NCI-H2196 treated with DMSO at 0.1 percent for 48 hours (cell line): ENCODE results near the gene SLC2A6.

Source experiments
- DNase-seq: peaks from one replicate; lab custom pipeline; 2025; ENCODE audit not compliant: unreplicated experiment; lab: John Stamatoyannopoulos, UW

Gene SLC2A6

DNA sequence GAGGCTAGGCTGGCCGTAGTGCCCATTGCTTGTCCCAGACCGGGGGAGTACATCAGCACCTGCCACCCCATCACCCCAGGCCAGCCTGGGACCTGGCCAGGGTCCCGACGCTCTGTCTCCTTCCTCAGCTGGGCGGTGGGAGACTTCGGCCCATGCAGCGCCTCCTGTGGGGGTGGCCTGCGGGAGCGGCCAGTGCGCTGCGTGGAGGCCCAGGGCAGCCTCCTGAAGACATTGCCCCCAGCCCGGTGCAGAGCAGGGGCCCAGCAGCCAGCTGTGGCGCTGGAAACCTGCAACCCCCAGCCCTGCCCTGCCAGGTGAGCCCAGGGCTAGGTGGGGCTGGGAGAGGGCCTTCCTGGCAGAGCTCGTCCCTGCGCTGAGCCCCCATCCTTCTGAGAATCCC, 35.7 kb downstream of the SLC2A6 start:
- DNase-seq: no peak

DNA sequence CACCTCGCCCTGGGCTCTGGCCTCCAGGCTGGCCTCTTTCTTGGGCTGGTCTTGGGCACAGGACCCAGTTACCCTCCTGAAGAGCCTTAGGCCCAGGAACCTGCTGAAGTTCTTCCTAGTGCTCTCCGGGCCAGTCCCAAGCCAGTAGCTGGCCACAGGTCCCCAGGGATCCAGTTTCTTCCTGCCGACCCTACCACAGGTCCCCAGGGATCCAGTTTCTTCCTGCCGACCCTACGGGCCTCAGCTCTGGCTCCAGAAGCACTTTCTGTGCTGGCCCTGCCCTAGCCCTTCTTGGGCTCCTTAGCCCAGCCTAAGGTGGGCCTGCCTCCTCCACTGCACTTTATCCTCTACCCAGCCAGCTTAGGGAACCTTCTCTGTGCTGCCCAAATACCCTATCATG, 37.3 kb downstream of the SLC2A6 start:
- DNase-seq: no peak

DNA sequence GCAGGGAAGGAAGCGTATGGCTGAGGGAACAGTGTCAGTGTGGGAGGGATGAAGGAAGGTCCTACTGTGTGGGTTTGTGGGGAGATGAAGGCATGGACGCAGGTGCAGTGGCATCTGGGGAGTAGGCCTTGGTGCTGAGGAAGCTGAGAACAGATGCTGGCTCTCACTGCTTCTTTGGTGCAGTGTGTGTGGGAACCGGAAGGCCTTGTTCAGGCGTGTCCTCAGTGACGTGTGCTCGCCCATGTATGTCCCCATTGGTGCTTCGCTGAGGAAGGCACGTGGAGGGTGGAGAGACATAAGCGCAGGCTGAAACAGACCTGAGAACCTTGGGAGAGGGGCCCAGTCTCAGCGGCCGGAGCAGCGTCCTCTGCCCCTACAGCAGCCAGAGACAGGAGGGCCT, 38.0 kb downstream of the SLC2A6 start:
- DNase-seq: no peak

DNA sequence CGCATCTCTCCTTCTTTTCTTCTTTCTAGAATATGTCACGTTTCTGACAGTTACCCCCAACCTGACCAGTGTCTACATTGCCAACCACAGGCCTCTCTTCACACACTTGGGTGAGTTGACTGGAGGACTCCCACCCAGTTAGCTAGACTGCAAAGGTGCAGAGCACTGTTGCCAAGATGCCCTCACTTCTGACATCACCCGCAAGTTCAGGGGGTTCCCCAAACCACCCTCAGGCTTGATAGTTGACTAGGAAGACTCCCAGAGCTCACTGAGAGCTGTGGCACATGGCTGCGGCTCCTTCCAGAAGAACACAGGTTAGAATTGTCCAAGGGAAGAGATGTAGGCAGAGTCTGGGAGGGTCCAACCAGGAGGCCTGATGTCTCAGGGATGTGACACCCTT, 39.6 kb downstream of the SLC2A6 start:
- no peak for DNase-seq

DNA sequence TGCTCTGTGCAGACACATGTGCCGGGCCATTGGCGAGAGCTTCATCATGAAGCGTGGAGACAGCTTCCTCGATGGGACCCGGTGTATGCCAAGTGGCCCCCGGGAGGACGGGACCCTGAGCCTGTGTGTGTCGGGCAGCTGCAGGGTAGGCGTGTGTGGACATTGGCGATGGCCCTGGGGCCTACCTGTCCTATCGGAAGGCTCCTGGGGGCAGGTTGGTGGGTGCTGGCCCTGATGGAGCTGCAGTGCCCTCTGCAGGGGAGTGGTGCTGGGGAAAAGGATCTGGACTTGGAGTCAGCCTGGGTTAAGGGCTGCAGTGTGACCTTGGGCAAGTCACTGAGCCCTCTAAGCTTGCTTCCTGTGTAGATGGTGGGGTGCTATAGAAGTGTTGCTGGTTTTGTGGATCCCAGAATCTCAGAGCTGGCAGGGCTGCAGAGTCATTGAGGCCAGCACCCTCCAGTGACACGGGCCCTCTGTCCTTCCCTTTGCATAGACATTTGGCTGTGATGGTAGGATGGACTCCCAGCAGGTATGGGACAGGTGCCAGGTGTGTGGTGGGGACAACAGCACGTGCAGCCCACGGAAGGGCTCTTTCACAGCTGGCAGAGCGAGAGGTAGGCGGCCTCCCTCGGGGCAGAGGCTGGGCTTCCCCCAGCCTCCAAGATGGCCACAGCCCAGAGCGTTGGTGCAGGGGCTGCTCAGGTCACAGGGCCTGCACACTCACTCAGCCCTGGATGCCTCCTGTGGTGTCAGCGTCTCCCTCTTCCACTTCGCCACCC, 41.0 kb downstream of the SLC2A6 start:
- no peak for DNase-seq

DNA sequence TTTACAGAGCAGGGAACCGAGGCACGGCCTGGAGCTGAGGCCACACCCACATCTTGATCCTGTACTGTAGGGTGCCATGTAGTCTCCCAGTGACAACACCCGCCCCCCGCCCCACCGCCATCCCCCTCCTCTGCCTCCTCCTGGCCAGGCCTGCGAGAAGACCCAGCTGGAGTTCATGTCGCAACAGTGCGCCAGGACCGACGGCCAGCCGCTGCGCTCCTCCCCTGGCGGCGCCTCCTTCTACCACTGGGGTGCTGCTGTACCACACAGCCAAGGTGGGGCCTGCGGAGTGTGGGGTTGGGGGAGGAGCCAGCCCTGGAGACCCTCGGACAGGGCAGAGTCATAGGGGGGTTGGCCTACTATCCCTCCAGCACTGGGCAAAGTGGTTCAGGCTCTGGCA, 42.2 kb downstream of the SLC2A6 start:
- DNase-seq: no peak

DNA sequence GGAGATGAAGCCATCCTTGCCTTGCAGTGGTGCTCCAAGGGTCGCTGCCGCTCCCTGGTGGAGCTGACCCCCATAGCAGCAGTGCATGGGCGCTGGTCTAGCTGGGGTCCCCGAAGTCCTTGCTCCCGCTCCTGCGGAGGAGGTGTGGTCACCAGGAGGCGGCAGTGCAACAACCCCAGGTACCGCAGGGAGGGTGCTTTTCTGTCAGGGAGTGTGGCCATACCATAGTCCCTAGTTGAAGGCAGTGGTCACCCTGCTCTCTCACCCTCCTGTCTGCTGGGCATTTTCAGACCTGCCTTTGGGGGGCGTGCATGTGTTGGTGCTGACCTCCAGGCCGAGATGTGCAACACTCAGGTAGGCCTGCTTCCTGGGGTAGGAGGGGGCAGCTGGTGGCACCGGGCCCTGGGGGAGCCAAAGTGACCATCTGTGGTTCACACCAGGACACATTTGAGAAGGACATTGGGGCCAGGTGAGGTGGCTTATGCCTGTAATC, 45.5 kb downstream of the SLC2A6 start:
- DNase-seq: no peak

DNA sequence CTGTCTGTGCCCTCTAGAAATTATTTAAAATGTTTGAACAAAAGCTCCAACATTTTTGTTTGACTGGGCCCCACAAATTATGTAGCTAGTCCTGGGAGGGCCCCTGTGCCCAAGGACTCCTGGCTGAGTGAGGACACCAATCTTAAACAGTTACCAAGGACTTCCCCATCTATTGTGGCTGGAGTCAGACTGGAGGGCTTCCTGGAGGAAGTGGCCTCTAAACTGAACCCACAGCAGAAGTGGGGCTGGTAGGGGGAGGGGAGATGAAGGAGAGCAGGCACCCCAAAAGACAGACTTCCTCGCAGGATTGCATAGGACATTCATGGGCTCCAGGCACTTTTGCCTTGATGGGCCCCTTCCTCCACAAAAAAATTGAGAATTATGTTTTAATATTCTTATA, 48.7 kb downstream of the SLC2A6 start:
- no peak for DNase-seq

DNA sequence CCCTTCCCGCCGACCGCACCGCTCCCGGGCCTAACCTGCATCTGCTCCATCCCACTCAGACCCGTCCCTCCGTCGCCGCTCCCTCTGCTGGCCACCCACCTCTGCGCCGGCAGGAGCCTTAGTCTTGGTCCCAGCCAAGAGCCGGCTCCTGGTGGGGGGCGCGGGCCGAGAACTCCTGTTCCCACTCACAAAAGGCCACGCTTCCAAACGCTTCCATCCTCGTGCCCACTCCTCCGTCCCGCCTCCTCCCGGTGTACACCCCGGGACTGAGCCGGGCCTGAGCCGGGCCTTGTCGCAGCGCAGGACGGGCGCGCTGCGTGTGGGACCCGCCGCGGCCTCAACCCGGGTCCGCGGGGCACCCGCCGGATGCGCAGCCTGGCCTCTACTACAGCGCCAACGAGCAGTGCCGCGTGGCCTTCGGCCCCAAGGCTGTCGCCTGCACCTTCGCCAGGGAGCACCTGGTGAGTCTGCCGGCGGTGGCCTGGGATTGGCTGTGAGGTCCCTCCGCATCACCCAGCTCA, 49.2 kb downstream of the SLC2A6 start:
- DNase-seq: no peak

DNA sequence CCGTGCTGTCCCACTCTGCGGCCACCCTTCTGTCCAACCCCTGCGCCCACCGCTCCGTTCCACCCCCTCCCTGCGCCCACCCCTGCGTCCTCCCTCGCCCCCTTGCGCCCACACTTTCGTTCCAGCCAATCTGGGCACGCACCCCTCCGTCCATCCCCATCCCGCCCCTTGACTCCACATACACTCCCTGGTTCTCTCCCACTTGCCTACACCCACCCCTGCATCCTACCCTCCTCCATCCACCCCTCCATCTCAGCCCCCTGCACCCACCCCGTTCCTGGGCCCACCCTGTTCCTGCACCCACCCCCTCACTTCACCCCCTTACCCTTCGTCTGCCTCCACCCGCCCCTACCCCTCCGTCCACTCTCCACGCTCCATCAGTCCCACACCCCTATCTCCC, 49.7 kb downstream of the SLC2A6 start:
- DNase-seq: no peak

DNA sequence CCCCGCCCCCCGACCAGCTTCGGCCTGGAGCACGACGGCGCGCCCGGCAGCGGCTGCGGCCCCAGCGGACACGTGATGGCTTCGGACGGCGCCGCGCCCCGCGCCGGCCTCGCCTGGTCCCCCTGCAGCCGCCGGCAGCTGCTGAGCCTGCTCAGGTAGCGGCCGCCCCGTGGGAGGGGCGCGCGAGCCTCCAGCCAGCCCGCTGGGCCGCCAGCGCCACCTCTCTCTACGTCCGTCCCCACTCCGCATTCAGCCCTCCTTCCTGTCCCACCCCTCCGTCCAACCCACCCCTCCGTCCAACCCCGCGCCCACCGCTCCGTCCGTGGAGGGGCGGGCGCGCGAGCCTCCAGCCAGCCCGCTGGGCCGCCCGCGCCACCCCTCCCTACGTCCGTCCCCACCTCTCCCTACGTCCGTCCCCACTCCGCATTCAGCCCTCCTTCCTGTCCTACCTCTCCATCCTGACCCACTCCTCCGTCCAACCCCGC, 50.2 kb downstream of the SLC2A6 start:
- peak; percentile 12 for DNase-seq

DNA sequence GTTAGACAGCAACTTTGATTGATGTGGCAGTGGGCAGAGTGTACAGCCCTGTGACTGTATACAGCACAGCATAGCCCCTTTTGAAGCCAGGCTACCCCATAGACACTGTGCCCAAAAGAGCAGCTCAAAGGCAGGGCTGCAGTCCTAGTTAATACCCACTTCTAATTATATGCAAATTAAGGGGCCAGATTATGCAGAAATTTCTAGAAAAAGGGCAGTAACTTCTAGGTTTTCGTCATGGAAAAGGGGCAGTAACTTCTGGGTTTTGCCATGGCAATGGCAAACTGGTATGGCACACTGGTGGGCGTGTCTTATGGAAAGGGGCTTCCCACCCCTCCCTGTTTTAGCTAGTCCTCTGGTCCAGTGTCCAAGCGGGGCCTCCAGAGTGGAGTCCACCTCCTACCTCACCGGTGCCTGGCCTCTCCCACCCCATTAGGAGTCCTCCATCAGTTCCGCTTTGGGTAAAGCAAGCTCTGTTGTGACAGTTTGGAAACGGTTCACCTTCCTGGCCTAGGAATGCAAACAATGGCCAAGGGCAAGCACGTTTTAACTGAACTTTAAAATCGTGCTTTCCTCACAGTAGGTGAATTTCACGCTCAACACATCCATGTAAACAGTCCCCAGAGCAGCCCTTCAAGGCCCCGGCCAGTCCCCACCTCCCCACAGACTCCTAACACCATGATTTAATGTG, 51.1 kb downstream of the SLC2A6 start:
- no peak for DNase-seq

DNA sequence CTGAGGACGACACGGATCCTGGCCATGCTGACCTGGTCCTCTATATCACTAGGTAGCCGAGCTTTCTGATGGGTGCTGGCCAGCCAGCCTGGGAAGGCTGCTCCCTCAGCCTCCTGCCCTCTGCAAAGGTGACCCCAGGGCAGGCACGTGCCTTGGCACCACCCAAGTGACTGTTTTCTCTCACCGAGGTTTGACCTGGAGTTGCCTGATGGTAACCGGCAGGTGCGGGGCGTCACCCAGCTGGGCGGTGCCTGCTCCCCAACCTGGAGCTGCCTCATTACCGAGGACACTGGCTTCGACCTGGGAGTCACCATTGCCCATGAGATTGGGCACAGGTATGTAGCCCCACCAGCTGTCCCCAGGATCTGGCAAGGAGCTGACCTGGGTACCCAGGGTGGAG, 52.9 kb downstream of the SLC2A6 start:
- no peak for DNase-seq

DNA sequence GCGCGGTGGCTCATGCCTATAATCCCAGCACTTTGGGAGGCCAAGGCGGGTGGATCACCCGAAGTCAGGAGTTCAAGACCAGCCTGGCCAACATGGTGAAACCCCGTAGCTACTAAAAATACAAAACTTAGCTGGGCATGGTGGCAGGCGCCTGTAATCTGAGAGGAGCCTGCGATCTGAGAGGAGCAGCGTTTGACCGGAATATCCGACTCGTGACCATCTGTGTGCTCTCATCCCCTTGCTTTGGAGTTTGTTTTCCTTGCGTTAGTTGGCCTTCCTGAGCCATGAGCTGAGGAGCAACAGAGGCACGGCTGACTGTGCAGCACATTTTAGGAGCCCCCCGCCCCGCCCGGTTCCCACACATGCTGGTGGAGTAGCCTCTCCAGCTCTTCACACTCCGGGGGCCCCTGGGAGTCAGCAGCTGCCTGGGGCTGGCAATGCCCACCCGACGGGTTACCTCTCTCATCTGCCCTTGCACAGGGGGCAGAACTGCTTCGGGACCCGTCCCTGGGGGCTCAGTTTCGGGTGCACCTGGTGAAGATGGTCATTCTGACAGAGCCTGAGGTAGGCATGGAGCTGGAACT, 53.8 kb downstream of the SLC2A6 start:
- no peak for DNase-seq

DNA sequence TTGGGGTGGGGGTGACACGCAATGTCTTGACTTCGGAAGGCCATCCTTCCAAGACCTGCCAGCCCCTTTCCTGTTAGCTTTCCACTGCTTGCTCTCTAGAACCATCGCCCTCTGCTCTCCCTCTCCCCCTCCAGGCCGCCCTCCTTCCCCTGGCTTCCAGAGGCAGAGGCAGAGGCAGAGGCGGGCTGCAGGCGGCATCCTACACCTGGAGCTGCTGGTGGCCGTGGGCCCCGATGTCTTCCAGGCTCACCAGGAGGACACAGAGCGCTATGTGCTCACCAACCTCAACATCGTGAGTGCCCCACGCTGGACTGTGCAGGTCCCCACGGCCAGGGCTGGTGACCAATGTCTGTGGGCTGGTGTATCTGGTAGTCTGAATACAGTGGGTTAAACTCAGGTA, 54.7 kb downstream of the SLC2A6 start:
- DNase-seq: no peak

DNA sequence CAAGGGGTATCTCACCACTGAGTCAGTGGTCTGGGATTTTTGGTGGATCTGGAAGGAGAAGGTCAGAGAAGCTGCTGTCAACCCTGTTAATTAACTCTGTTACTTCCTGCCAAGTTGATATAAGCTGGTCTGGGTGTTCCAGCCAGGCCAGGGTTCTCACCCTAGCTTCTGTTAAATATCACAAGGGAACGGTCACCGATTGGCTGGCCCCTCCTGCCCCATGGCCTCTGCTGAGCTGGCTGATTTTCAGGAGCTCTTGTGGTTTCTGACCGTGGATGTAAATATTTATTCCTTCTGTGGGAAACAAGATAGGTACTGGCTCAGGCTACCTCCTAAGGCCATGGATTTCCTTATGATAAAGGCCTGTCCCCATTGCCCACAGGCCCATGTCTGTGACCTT, 55.7 kb downstream of the SLC2A6 start:
- DNase-seq: no peak

DNA sequence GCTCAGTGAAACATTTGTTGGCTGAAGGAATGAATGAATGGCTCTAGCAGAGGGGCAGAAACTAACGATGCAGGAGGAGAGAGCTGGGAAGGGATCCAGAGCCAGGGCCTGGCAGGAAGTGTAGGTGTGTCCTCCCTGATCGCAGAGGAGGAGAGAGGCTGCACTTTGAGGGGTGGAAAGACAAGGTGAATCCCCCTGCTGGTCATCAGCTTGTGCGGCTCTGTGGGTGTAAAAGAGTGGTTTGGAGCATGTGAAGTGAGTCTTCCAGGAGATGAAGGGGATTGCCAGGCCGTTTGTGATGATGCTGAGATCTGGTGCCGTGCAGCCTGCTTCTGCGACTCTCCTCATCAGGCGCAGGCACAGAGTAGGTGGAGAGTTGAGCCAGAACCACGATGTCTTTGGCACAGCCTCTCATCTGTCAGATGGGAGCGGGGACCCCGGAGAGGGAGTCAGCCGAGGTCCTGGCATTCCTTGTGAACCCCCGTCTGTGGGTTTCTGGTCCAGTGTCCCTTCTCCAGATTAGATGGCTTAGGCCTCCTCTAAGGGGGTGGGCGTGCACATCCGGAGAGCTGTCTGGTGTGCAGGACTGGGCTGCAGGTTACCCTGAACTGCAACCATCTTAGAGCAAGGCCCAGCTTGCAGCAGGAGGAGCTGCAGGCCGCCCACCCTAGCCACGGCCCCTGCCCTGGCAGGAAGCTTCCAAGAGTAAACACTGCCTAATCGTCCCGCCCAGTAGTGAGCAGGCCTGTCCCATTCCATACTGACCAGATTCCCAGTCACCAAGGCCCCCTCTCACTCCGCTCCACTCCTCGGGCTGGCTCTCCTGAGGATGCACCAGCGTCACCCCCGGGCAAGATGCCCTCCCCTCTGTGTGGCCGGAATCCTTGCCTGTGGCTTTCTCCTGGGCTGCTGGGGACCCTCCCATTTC, 57.0 kb downstream of the SLC2A6 start, which contains the start of gene ADAMTS13:
Gene ADAMTS13, plus strand, starts transcription at position 753 of the 928 bp plus-strand sequence. Its CDS starts 77 bp downstream, at position 830.
- no peak for DNase-seq
